GM21423 (cell line): ENCODE measurements around the gene ZNF556.
"Not testable (repeated sequence)": the region's sequence is repeated elsewhere in the genome, so short reads cannot be mapped to it uniquely, and the experiment has no call there.

ENCODE experiments used
- ATAC-seq: cut with Tn5 transposase; IDR thresholded peaks from one replicate; pipeline ENCODE4 v1.9.1; 2021; ENCODE audit warnings: mild to moderate bottlenecking, moderate library complexity; ENCODE audit not compliant: unreplicated experiment

The ZNF556 gene

GRCh38 chr19:2853015-2853606, 14.0 kb upstream of the ZNF556 start:
- no peak for ATAC-seq

- ATAC-seq: no peak
Observed at GRCh38 chr19:2854849-2855248, 12.3 kb upstream of the ZNF556 start.

- ATAC-seq: no peak
Observed at GRCh38 chr19:2856457-2857050, 10.6 kb upstream of the ZNF556 start.

GRCh38 chr19:2858864-2859263, 8.3 kb upstream of the ZNF556 start:
- ATAC-seq: no peak

- ATAC-seq: no peak
Observed at GRCh38 chr19:2863816-2864215, 3.3 kb upstream of the ZNF556 start.

GRCh38 chr19:2865334-2866100, 1.6 kb upstream of the ZNF556 start:
- ATAC-seq: no peak

GRCh38 chr19:2866495-2867024, 575 bp upstream of the ZNF556 start:
- no peak for ATAC-seq

GRCh38 chr19:2869618-2870017, 2.5 kb downstream of the ZNF556 start:
- ATAC-seq: no peak

- ATAC-seq: not testable (repeated sequence)
Observed at GRCh38 chr19:2872175-2872574, 5.0 kb downstream of the ZNF556 start.

- no peak for ATAC-seq
Observed at GRCh38 chr19:2877398-2878331, 10.5 kb downstream of the ZNF556 start.

GRCh38 chr19:2883686-2884439, 16.7 kb downstream of the ZNF556 start:
- no peak for ATAC-seq

GRCh38 chr19:2885736-2886135, 18.6 kb downstream of the ZNF556 start:
- ATAC-seq: no peak

GRCh38 chr19:2887391-2887914, 20.3 kb downstream of the ZNF556 start:
- no peak for ATAC-seq

GRCh38 chr19:2888731-2889224, 21.6 kb downstream of the ZNF556 start:
- ATAC-seq: no peak

- not testable (repeated sequence) for ATAC-seq
Observed at GRCh38 chr19:2890531-2890930, 23.4 kb downstream of the ZNF556 start.

GRCh38 chr19:2896694-2897093, 29.6 kb downstream of the ZNF556 start:
- ATAC-seq: no peak

- ATAC-seq: peak; percentile 92
Observed at GRCh38 chr19:2900296-2901252, 33.4 kb downstream of the ZNF556 start, which contains the start of gene ZNF57. TSS of gene ZNF57 (plus strand) at chr19:2900928. CDS start at chr19:2901046, 118 bp downstream.

- ATAC-seq: no peak
Observed at GRCh38 chr19:2902590-2903218, 35.6 kb downstream of the ZNF556 start.
